K562 (cell line): ENCODE measurements around the gene ENPP6. TPM values are rescaled to one million over a fixed set of nuclear protein-coding genes. Genes with fewer than 3 reads are reported as not detected.

ENCODE experiments used
- ATAC-seq: fragments of 200-7000 bp; cut with Tn5 transposase; 3 replicates; pipeline ENCODE4 v1.9.1; 2020; ENCODE audit warnings: moderate library complexity
- BruUV-seq: library from RNA; stranded (reverse); fragments of 400-500 nt; replicated peaks from 2 replicates; lab custom pipeline; 2021; lab: Mats Ljungman, UMichigan
- CTCF ChIA-PET: fragments of 300-600 bp; formaldehyde crosslinking; extraction: SDS; loops from one replicate; lab custom pipeline; 2021; ENCODE audit warnings: low intra/inter-chr PET ratio; lab: Yijun Ruan, JAX
- POLR2A ChIA-PET: fragments of 300-600, 350-650 bp; sonication (Branson Sonifier 250); formaldehyde crosslinking; extraction: SDS; loops from one replicate; lab custom pipeline; 2021; ENCODE audit warnings: antibody characterized with exemption, inconsistent platforms; lab: Yijun Ruan, JAX
- DNase-seq, 4 experiments: peaks; one replicate each; pipeline versions ENCODE4 v3.0.0 to v3.0.0-alpha.2; 2011 to 2018; ENCODE audit warnings: low spot score in 3 of 4, mixed read lengths in 3 of 4; ENCODE audit errors: extremely low read depth in 1 of 4
- FAIRE-seq: peaks from 2 replicates; lab custom pipeline; 2011; peaks lifted over from hg19 to GRCh38; lab: Jason Lieb, UNC
- H2AFZ ChIP-seq: 2 replicates; pipeline ENCODE4 v1.6.0; 2011; ENCODE audit warnings: low read depth, low read length, control low read depth, inconsistent platforms
- H3K27ac ChIP-seq: fragments of 200-600 bp; 3 replicates; pipeline ENCODE4 v1.8.0; 2011; ENCODE audit warnings: low read depth, mild to moderate bottlenecking, control low read depth, inconsistent platforms, low read length, moderate library complexity, mixed read lengths; ENCODE audit errors: extremely low read depth
- H3K27me3 ChIP-seq, 2 experiments: fragments of 300-600 bp in 1 of 2; 2 replicates in 1 of 2; 3 replicates in 1 of 2; pipeline versions ENCODE4 v1.6.0 to v1.8.0; 2011; ENCODE audit warnings: inconsistent platforms in 2 of 2, low read length in 2 of 2, mild to moderate bottlenecking in 1 of 2, mixed read lengths in 1 of 2, moderate library complexity in 1 of 2; ENCODE audit not compliant: control insufficient read depth in 2 of 2, insufficient read depth in 2 of 2
- H3K36me3 ChIP-seq: fragments of 300-600 bp; 3 replicates; pipeline ENCODE4 v1.8.0; 2011; ENCODE audit warnings: mild to moderate bottlenecking, low read length, inconsistent platforms; ENCODE audit not compliant: control insufficient read depth, insufficient read depth
- H3K4me1 ChIP-seq, 2 experiments: fragments of 200-600 bp in 1 of 2; replicated peaks in 1 of 2; 2 replicates in 1 of 2; 3 replicates in 1 of 2; pipeline versions ENCODE4 v1.5.1 to v1.8.0; 2011; ENCODE audit warnings: inconsistent platforms in 2 of 2, low read length in 2 of 2, mild to moderate bottlenecking in 1 of 2, mixed read lengths in 1 of 2, moderate library complexity in 1 of 2; ENCODE audit not compliant: control insufficient read depth in 2 of 2, insufficient read depth in 2 of 2
- H3K4me2 ChIP-seq: 2 replicates; pipeline ENCODE4 v1.6.1; 2011; ENCODE audit warnings: low read length, control low read depth, inconsistent platforms, mixed read lengths; ENCODE audit not compliant: insufficient read depth
- H3K4me3 ChIP-seq: fragments of 200-600 bp; sonication (generic), shearing (Covaris generic); 2 replicates; pipeline ENCODE4 v1.5.1; 2016; ENCODE audit warnings: control low read depth, inconsistent platforms
- H3K79me2 ChIP-seq: fragments of 200-600 bp; 3 replicates; pipeline ENCODE4 v1.8.0; 2011; ENCODE audit warnings: low read length, inconsistent platforms; ENCODE audit not compliant: control insufficient read depth, insufficient read depth
- H3K9ac ChIP-seq, 2 experiments: 2 replicates each; pipeline versions ENCODE4 v1.6.0 to v1.6.1; 2011; ENCODE audit warnings: low read depth in 2 of 2, low read length in 2 of 2, control low read depth in 1 of 2, inconsistent platforms in 1 of 2, mild to moderate bottlenecking in 1 of 2, mixed read lengths in 1 of 2; ENCODE audit not compliant: insufficient read depth in 1 of 2
- H3K9me1 ChIP-seq: one replicate; pipeline ENCODE4 v1.6.0; 2011; ENCODE audit warnings: inconsistent platforms, mild to moderate bottlenecking, low read length, moderate library complexity; ENCODE audit not compliant: control insufficient read depth, insufficient read depth
- H3K9me3 ChIP-seq: replicated peaks from 2 replicates; pipeline ENCODE4 v1.5.1; 2011; ENCODE audit warnings: low read depth, low read length, inconsistent platforms; ENCODE audit not compliant: control insufficient read depth, insufficient read depth
- H4K20me1 ChIP-seq: replicated peaks from 2 replicates; pipeline ENCODE4 v1.6.1; 2011; ENCODE audit warnings: low read length, inconsistent platforms, mixed read lengths; ENCODE audit not compliant: control insufficient read depth, insufficient read depth
- CHD7 ChIP-seq: fragments of 200-600 bp; sonication (generic); IDR thresholded peaks from one replicate; pipeline ENCODE4 v1.6.1; 2012; ENCODE audit warnings: mild to moderate bottlenecking, low read depth, low read length, inconsistent platforms
- GATA2 ChIP-seq: sonication (generic); formaldehyde crosslinking; IDR thresholded peaks from 2 replicates; pipeline ENCODE4 v1.4.0; 2020; ENCODE audit warnings: mild to moderate bottlenecking, missing genetic modification reagents
- MAFF ChIP-seq: IDR thresholded peaks from 2 replicates; pipeline ENCODE4 v1.6.1; 2012; ENCODE audit warnings: low read length, improper control_type of control experiment
- NR0B1 ChIP-seq: fragments of 450-650 bp; IDR thresholded peaks from one replicate; pipeline ENCODE4 v1.6.1; 2018; ENCODE audit warnings: mild to moderate bottlenecking, moderate library complexity; ENCODE audit not compliant: partially characterized antibody
- NR2C2 ChIP-seq, 2 experiments: fragments of 200-800 bp in 1 of 2; sonication (Bioruptor generic) in 1 of 2; sonication (generic) in 1 of 2; formaldehyde crosslinking in 1 of 2; IDR thresholded peaks; 2 replicates each; pipeline versions ENCODE4 v1.6.1 to v1.8.0; 2016 to 2022; ENCODE audit warnings: mild to moderate bottlenecking in 1 of 2, missing compliant biosample characterization in 1 of 2, missing genetic modification characterization in 1 of 2, missing genetic modification reagents in 1 of 2
- SAFB ChIP-seq: fragments of 200-400 bp; formaldehyde crosslinking; IDR thresholded peaks from 2 replicates; pipeline ENCODE4 v1.6.1; 2017; ENCODE audit warnings: low read depth, low read length, borderline replicate concordance
- ZNF507 ChIP-seq: conservative IDR thresholded peaks from 2 replicates; pipeline ENCODE4 v1.6.1; 2017; ENCODE audit warnings: missing genetic modification characterization, missing compliant biosample characterization
- WGBS: fragments of 100-300 bp; shearing (Covaris generic); methylation state at CpG from one replicate; pipeline ENCODE4 v1.1.6; 2016; ENCODE audit warnings: low coverage, mixed read lengths; ENCODE audit not compliant: insufficient coverage; ENCODE audit errors: missing lambda C conversion rate; 5-methylcytosine and 5-hydroxymethylcytosine counted together
- in situ Hi-C: fragments of 300-500 bp; cut with MboI; formaldehyde crosslinking; loops from 4 replicates; pipeline ENCODE4 v1.15.0; 2018; ENCODE audit warnings: inconsistent platforms, mixed read lengths
- intact Hi-C: fragments of 100-400 bp; cut with micrococcal nuclease; formaldehyde crosslinking; loops from 2 replicates; pipeline ENCODE4 v1.14.2; 2022
- polyA plus RNA-seq, 8 experiments: library from polyadenylated mRNA; depleted of rRNA in 4 of 8; stranded (reverse) in 5 of 8; unstranded in 3 of 8; fragments of >200 nt; fragmentation: Nextera tagmentation in 2 of 8; fragmentation: Illumina TruSeq in 1 of 8; extraction: Ambion mirVana in 2 of 8; extraction: Trizol in 1 of 8; gene quantifications; 2 replicates each; pipeline versions ENCODE4 v1.2.1 to v1.2.3, GENCODE V29; 2011 to 2014; ENCODE audit warnings: inconsistent platforms in 1 of 8, missing spikeins in 1 of 8
- total RNA-seq, 7 experiments: library from RNA; depleted of rRNA in 6 of 7; stranded (reverse); fragments of >200 nt in 6 of 7; fragmentation: Illumina TruSeq in 2 of 7; extraction: Trizol in 2 of 7; gene quantifications; 2 replicates each; pipeline versions ENCODE4 v1.2.1 to v1.2.3, GENCODE V29; 2011 to 2021; ENCODE audit warnings: low replicate concordance in 1 of 7

The ENPP6 gene
- total and polyA plus RNA-seq, 9 of the 15 experiments (the other 6 are each of a cell fraction or from before 2014, with no cell fraction given) = 0.29 TPM; not detected in 8

GRCh38 chr4:184259866-184260265 is 42.2 kb upstream of the ENPP6 start:
- ChIA-PET POLR2A (no interaction called here), CTCF (no interaction called here)
- DNase-seq = no peak
- Histone ChIP-seq H3K4me3 (no peak overlapping the region), H3K4me1 (peaks cover 0 to under 1% of the 10 kb centered on the region in 2 experiments; a peak in 1 of 5 replicates), H3K27ac (no peak overlapping the region), H3K79me2 (no peaks in the 10 kb centered on the region), H3K9me1 (no peaks in the 10 kb centered on the region), H3K4me2 (no peak overlapping the region), H3K9me3 (no peaks in the 10 kb centered on the region), H4K20me1 (no peaks in the 10 kb centered on the region), H3K27me3 (peaks cover 17 to 22% of the 10 kb centered on the region in 2 experiments), H3K9ac (no peak overlapping the region), H2AFZ (no peak overlapping the region), H3K36me3 (no peaks in the 10 kb centered on the region)
- intact Hi-C loops (loop anchor here (5.0 to 10.0 kb wide), 2 partner anchors 387 to 475 kb away; partner anchors contain the start of genes CASP3, CENPU and PRIMPOL), in situ Hi-C loops (no loop called here)
- 2% methylated on average over 6 of the region's 6 CpGs for WGBS
- FAIRE-seq = no peak
- no peak for ATAC-seq
- BruUV-seq = no TSS peak
- TF ChIP-seq NR2C2 (CRISPR knock-in tag; IDR thresholded peaks at IDR 0.05) = no peak
- no peak for TF ChIP-seq NR2C2 (tag; IDR thresholded peaks at IDR 0.05)
- no peak for TF ChIP-seq SAFB
- no peak for TF ChIP-seq CHD7
- no peak for TF ChIP-seq MAFF
- TF ChIP-seq GATA2 (CRISPR knock-in tag) = no peak
- TF ChIP-seq NR0B1 = no peak
- TF ChIP-seq ZNF507 (tag) = no peak
